Esophagus squamous epithelium (tissue), 5 donors: ENCODE measurements around the gene GALNT11. TPM values are rescaled to one million over a fixed set of nuclear protein-coding genes. Genes with fewer than 3 reads are reported as not detected.

Experiments used
- DNase-seq: peaks from one replicate; lab custom pipeline; 2025; lab: John Stamatoyannopoulos, UW
- H3K27ac ChIP-seq, 4 donors: fragments of 200-600 bp; sonication (generic); one replicate each; pipeline ENCODE4 v1.5.1; 2016 to 2019; ENCODE audit warnings: mild to moderate bottlenecking in 1 of 4
- H3K27me3 ChIP-seq, 4 donors: fragments of 200-600 bp; sonication (generic); 1 replicate in 3 of 4; 2 replicates in 1 of 4; pipeline versions ENCODE4 v1.5.1 to v1.6.0; 2017 to 2021; ENCODE audit warnings: antibody characterized with exemption in 1 of 4
- H3K36me3 ChIP-seq, 3 donors: fragments of 200-600 bp; sonication (generic); one replicate each; pipeline ENCODE4 v1.5.1; 2016 to 2019
- H3K4me1 ChIP-seq, 3 donors: fragments of 200-600 bp; sonication (generic); one replicate each; pipeline ENCODE4 v1.5.1; 2017 to 2019
- H3K4me3 ChIP-seq, 4 donors: fragments of 200-600 bp; sonication (generic); 1 replicate in 3 of 4; 2 replicates in 1 of 4; pipeline ENCODE4 v1.5.1; 2016 to 2019; ENCODE audit warnings: mild to moderate bottlenecking in 2 of 4, moderate library complexity in 1 of 4
- H3K9me3 ChIP-seq, 3 donors: fragments of 200-600 bp; sonication (generic); one replicate each; pipeline ENCODE4 v1.5.1; 2016 to 2019
- CTCF ChIP-seq, 6 experiments: fragments of 450-650 bp in 4 of 6; fragments of 200-600 bp in 2 of 6; sonication (generic) in 2 of 6; IDR thresholded peaks; one replicate each; pipeline ENCODE4 v1.5.1; 2016 to 2019; ENCODE audit warnings: antibody characterized with exemption in 6 of 6, mild to moderate bottlenecking in 4 of 6, moderate library complexity in 4 of 6
- POLR2A ChIP-seq, 4 donors: fragments of 450-650 bp; IDR thresholded peaks; one replicate each; pipeline ENCODE4 v1.6.1; 2017; ENCODE audit warnings: antibody characterized with exemption in 4 of 4, mild to moderate bottlenecking in 4 of 4, moderate library complexity in 3 of 4
- WGBS, 2 donors: methylation state at CpG; one replicate each; pipeline ENCODE4 v1.1.5; 2018; 5-methylcytosine and 5-hydroxymethylcytosine counted together
- intact Hi-C: fragments of 100-400 bp; cut with DNase I; formaldehyde crosslinking; loops from one replicate; pipeline ENCODE4 v1.15.0; 2022
- total RNA-seq, 4 donors: library from RNA; depleted of rRNA; stranded (reverse); fragments of >200 nt; gene quantifications; one replicate each; pipeline ENCODE4 v1.1.0, GENCODE V29; 2016
- donor health status: DM: yes; HTN: yes; CAD: no.

GALNT11 gene
- total RNA-seq, 4 donors from 2014 or later, result 26.9 to 53.3 (median 33.6) TPM

GRCh38 chr7:152048051-152048450, 22.6 kb downstream of the GALNT11 start:
- 92 to 95% methylated on average over 2 of the region's 2 CpGs for WGBS, 2 donors
- no peaks in the 10 kb centered on the region for H3K36me3 ChIP-seq
- no peak overlapping the region for H3K27ac ChIP-seq
- H3K4me3 ChIP-seq, result no peak overlapping the region
- peaks cover 3 to 29% (median 11%) of the 10 kb centered on the region in 3 donors for H3K4me1 ChIP-seq
- no peaks in the 10 kb centered on the region for H3K9me3 ChIP-seq
- DNase-seq, result no peak
- intact Hi-C loops, result no loop called here
- H3K27me3 ChIP-seq, result no peaks in the 10 kb centered on the region
- TF ChIP-seq CTCF (IDR thresholded peaks at IDR 0.05) (no peak), POLR2A (IDR thresholded peaks at IDR 0.05) (no peak)

GRCh38 chr7:152050547-152050971, 25.1 kb downstream of the GALNT11 start:
- 38 to 43% methylated on average over 2 to 4 of the region's 4 CpGs for WGBS, 2 donors
- intact Hi-C loops, result no loop called here
- H3K9me3 ChIP-seq, result no peaks in the 10 kb centered on the region
- H3K4me3 ChIP-seq, result no peak overlapping the region
- H3K4me1 ChIP-seq, result peaks cover 0 to 16% (median 7%) of the 10 kb centered on the region in 3 donors
- H3K27ac ChIP-seq, result peak overlapping the region in 1 of 4 donors; percentile 24
- H3K27me3 ChIP-seq, result no peaks in the 10 kb centered on the region
- H3K36me3 ChIP-seq, result no peaks in the 10 kb centered on the region
- no peak for TF ChIP-seq CTCF (IDR thresholded peaks at IDR 0.05)
- TF ChIP-seq POLR2A (IDR thresholded peaks at IDR 0.05), result no peak
- DNase-seq, result no peak

GRCh38 chr7:152051968-152052367, 26.5 kb downstream of the GALNT11 start:
- WGBS, 2 donors, result 84 to 90% methylated on average over 3 of the region's 3 CpGs
- intact Hi-C loops, result no loop called here
- Histone ChIP-seq H3K36me3 (no peaks in the 10 kb centered on the region), H3K4me1 (peaks cover 0 to 16% (median 7%) of the 10 kb centered on the region in 3 donors), H3K27me3 (no peaks in the 10 kb centered on the region), H3K4me3 (no peak overlapping the region), H3K27ac (no peak overlapping the region), H3K9me3 (no peaks in the 10 kb centered on the region)
- TF ChIP-seq POLR2A (IDR thresholded peaks at IDR 0.05) (no peak), CTCF (IDR thresholded peaks at IDR 0.05) (no peak)
- no peak for DNase-seq

GRCh38 chr7:152052771-152053170, 27.3 kb downstream of the GALNT11 start:
- no peak overlapping the region for H3K4me3 ChIP-seq
- TF ChIP-seq POLR2A (IDR thresholded peaks at IDR 0.05) (no peak), CTCF (IDR thresholded peaks at IDR 0.05) (no peak)
- intact Hi-C loops, result no loop called here
- no peaks in the 10 kb centered on the region for H3K36me3 ChIP-seq
- no peak overlapping the region for H3K27ac ChIP-seq
- WGBS, 2 donors, result 72 to 80% methylated on average over 4 of the region's 4 CpGs
- no peaks in the 10 kb centered on the region for H3K27me3 ChIP-seq
- no peaks in the 10 kb centered on the region for H3K9me3 ChIP-seq
- no peak for DNase-seq
- peaks cover 0 to 16% (median 7%) of the 10 kb centered on the region in 3 donors for H3K4me1 ChIP-seq

GRCh38 chr7:152054367-152055230, 29.1 kb downstream of the GALNT11 start:
- Histone ChIP-seq H3K9me3 (no peaks in the 10 kb centered on the region), H3K36me3 (no peaks in the 10 kb centered on the region), H3K4me1 (peaks cover 0 to 27% (median 7%) of the 10 kb centered on the region in 3 donors), H3K27ac (no peak overlapping the region), H3K4me3 (no peak overlapping the region), H3K27me3 (no peaks in the 10 kb centered on the region)
- intact Hi-C loops, result no loop called here
- DNase-seq, result no peak
- TF ChIP-seq CTCF (IDR thresholded peaks at IDR 0.05) (no peak), POLR2A (IDR thresholded peaks at IDR 0.05) (no peak)
- WGBS, 2 donors, result 78 to 86% methylated on average over 7 to 8 of the region's 8 CpGs
